Hepatocyte (in vitro differentiated cells): ENCODE measurements around the gene CNOT4. TPM values are rescaled to one million over a fixed set of nuclear protein-coding genes. Genes with fewer than 3 reads are reported as not detected.
A peak's percentile ranks its signal among the peaks of the same experiment; 100 is the strongest.

Experiments
- DNase-seq: peaks from one replicate; pipeline ENCODE4 v3.0.0-alpha.2; 2016; ENCODE audit warnings: low spot score
- H2AFZ ChIP-seq: fragments of 200-600 bp; sonication (generic); 2 replicates; pipeline ENCODE4 v1.6.0; 2016; ENCODE audit warnings: antibody characterized with exemption, mild to moderate bottlenecking
- H3K27ac ChIP-seq: fragments of 200-600 bp; sonication (generic); 2 replicates; pipeline ENCODE4 v1.5.1; 2016; ENCODE audit warnings: mild to moderate bottlenecking
- H3K27me3 ChIP-seq: fragments of 200-600 bp; sonication (generic); 2 replicates; pipeline ENCODE4 v1.6.1; 2016
- H3K36me3 ChIP-seq: fragments of 200-600 bp; sonication (generic); replicated peaks from 2 replicates; pipeline ENCODE4 v1.5.1; 2016; ENCODE audit warnings: low read depth; ENCODE audit not compliant: insufficient read depth
- H3K4me1 ChIP-seq: fragments of 200-600 bp; sonication (generic); 2 replicates; pipeline ENCODE4 v1.5.1; 2016; ENCODE audit warnings: mild to moderate bottlenecking, moderate library complexity; ENCODE audit not compliant: insufficient read depth
- H3K4me2 ChIP-seq: fragments of 200-600 bp; sonication (generic); 2 replicates; pipeline ENCODE4 v1.6.0; 2016
- H3K4me3 ChIP-seq: fragments of 200-600 bp; sonication (generic); 2 replicates; pipeline ENCODE4 v1.5.1; 2016; ENCODE audit warnings: mild to moderate bottlenecking
- H3K79me2 ChIP-seq: fragments of 200-600 bp; sonication (generic); 2 replicates; pipeline ENCODE4 v1.6.0; 2017; ENCODE audit warnings: mild to moderate bottlenecking
- H3K9me2 ChIP-seq: fragments of 200-600 bp; sonication (generic); replicated peaks from 2 replicates; pipeline ENCODE4 v1.6.0; 2017; ENCODE audit warnings: mild to moderate bottlenecking; ENCODE audit not compliant: insufficient read depth
- H3K9me3 ChIP-seq: fragments of 200-600 bp; sonication (generic); 2 replicates; pipeline ENCODE4 v1.5.1; 2016; ENCODE audit warnings: low read depth, mild to moderate bottlenecking
- H4K20me1 ChIP-seq: fragments of 200-600 bp; sonication (generic); 2 replicates; pipeline ENCODE4 v1.6.0; 2016; ENCODE audit warnings: mild to moderate bottlenecking; ENCODE audit not compliant: insufficient read depth, poor library complexity, severe bottlenecking
- CTCF ChIP-seq: fragments of 200-600 bp; sonication (generic); IDR thresholded peaks from 2 replicates; pipeline ENCODE4 v1.5.1; 2016; ENCODE audit warnings: antibody characterized with exemption, mild to moderate bottlenecking; ENCODE audit not compliant: poor library complexity
- EZH2 ChIP-seq: fragments of 200-600 bp; sonication (generic); IDR thresholded peaks from 2 replicates; pipeline ENCODE4 v1.6.1; 2016; ENCODE audit warnings: antibody characterized with exemption, mild to moderate bottlenecking, borderline replicate concordance
- EZH2phosphoT487 ChIP-seq: fragments of 200-600 bp; sonication (generic); IDR thresholded peaks from one replicate; pipeline ENCODE4 v1.6.1; 2018; ENCODE audit warnings: antibody characterized with exemption, mild to moderate bottlenecking, low read depth, moderate library complexity; ENCODE audit not compliant: unreplicated experiment, severe bottlenecking
- WGBS: methylation state at CpG from one replicate; pipeline ENCODE4 v1.1.6; 2016; ENCODE audit warnings: low lambda C conversion rate; ENCODE audit errors: missing lambda C conversion rate; 5-methylcytosine and 5-hydroxymethylcytosine counted together
- polyA plus RNA-seq: library from polyadenylated mRNA; unstranded; fragments of >200 nt; fragmentation: Nextera tagmentation; extraction: Ambion mirVana; gene quantifications from 2 replicates; pipeline ENCODE4 v1.2.1, GENCODE V29; 2016
- total RNA-seq: library from RNA; depleted of rRNA; stranded (reverse); fragments of >200 nt; gene quantifications from 2 replicates; pipeline ENCODE4 v1.2.3, GENCODE V29; 2014

The CNOT4 gene
- total and polyA plus RNA-seq, 2 experiments from 2014 or later: 11.8 to 12.9 TPM

GRCh38 chr7:135557455-135558336 lies 47.8 kb upstream of the CNOT4 start, which contains the start of gene NUP205:
TSS of gene NUP205 (plus strand) at chr7:135557917. CDS start at chr7:135557945, 28 bp downstream.
- peaks cover 5% of the 10 kb centered on the region for H3K4me1 ChIP-seq
- peak; percentile 73 for DNase-seq
- H2AFZ ChIP-seq: peak within 1 kb of the TSS; percentile 72
- WGBS: 3% methylated on average over 36 of the region's 38 CpGs
- peak within 1 kb of the TSS; percentile 87 for H3K4me2 ChIP-seq
- H4K20me1 ChIP-seq: no peaks in the 10 kb centered on the region
- no peaks in the 10 kb centered on the region for H3K36me3 ChIP-seq
- peak within 1 kb of the TSS; percentile 63 for H3K4me3 ChIP-seq
- H3K79me2 ChIP-seq: peaks cover 39% of the 10 kb centered on the region
- no peaks in the 10 kb centered on the region for H3K9me2 ChIP-seq
- no peaks in the 10 kb centered on the region for H3K27me3 ChIP-seq
- no peaks in the 10 kb centered on the region for H3K9me3 ChIP-seq
- peak within 1 kb of the TSS; percentile 87 for H3K27ac ChIP-seq
- TF ChIP-seq EZH2phosphoT487 (no peak), CTCF (no peak), EZH2 (no peak)

GRCh38 chr7:135553346-135553745 lies 43.4 kb upstream of the CNOT4 start:
- DNase-seq: no peak
- no peaks in the 10 kb centered on the region for H3K9me3 ChIP-seq
- H3K36me3 ChIP-seq: no peaks in the 10 kb centered on the region
- H3K9me2 ChIP-seq: no peaks in the 10 kb centered on the region
- no peaks in the 10 kb centered on the region for H4K20me1 ChIP-seq
- H3K4me1 ChIP-seq: no peaks in the 10 kb centered on the region
- 94% methylated on average over 3 of the region's 3 CpGs for WGBS
- TF ChIP-seq CTCF (no peak), EZH2 (no peak), EZH2phosphoT487 (no peak)
- H2AFZ ChIP-seq: no peak overlapping the region
- no peak overlapping the region for H3K4me2 ChIP-seq
- H3K27me3 ChIP-seq: no peaks in the 10 kb centered on the region
- no peak overlapping the region for H3K27ac ChIP-seq
- H3K4me3 ChIP-seq: no peak overlapping the region
- H3K79me2 ChIP-seq: no peaks in the 10 kb centered on the region

GRCh38 chr7:135552148-135552547 lies 42.2 kb upstream of the CNOT4 start:
- no peak for TF ChIP-seq EZH2
- no peak for TF ChIP-seq CTCF
- TF ChIP-seq EZH2phosphoT487: no peak
- 69% methylated on average over 3 of the region's 3 CpGs for WGBS
- Histone ChIP-seq H3K79me2 (no peaks in the 10 kb centered on the region), H2AFZ (no peak overlapping the region), H3K27ac (no peak overlapping the region), H3K9me2 (no peaks in the 10 kb centered on the region), H3K27me3 (no peaks in the 10 kb centered on the region), H3K4me2 (no peak overlapping the region), H3K4me3 (no peak overlapping the region), H3K9me3 (no peaks in the 10 kb centered on the region), H3K36me3 (no peaks in the 10 kb centered on the region), H4K20me1 (no peaks in the 10 kb centered on the region), H3K4me1 (no peaks in the 10 kb centered on the region)
- DNase-seq: no peak
